ENCODE measurements around the gene C16orf89. TPM values are rescaled to one million over a fixed set of nuclear protein-coding genes. Genes with fewer than 3 reads are reported as not detected.
A peak's percentile ranks its signal among the peaks of the same experiment; 100 is the strongest.

Gene C16orf89
- total and polyA plus RNA-seq, 2 experiments from 2014 or later: 2.8 to 4.4 TPM

GRCh38 chr16:5035909-5036227 is 29.9 kb downstream of the C16orf89 start:
- H3K4me3 Mint-ChIP-seq: no peak overlapping the region; the same call in 2 of the 3 replicates
- DNase-seq (ENCODE audit: low spot score) (no peak), ATAC-seq (no peak)

GRCh38 chr16:5034167-5034523 is 31.6 kb downstream of the C16orf89 start:
- Mint-ChIP-seq H3K36me3 (ENCODE audit: low read depth) (no peaks in the 10 kb centered on the region; the same call in 2 of the 3 replicates), H3K9me3 (no peaks in the 10 kb centered on the region), H3K4me3 (peak overlapping the region; percentile 83), H3K27me3 (ENCODE audit: insufficient read depth, low read depth, poor library complexity) (peaks cover 30% of the 10 kb centered on the region), H3K27ac (0 out of 2 replicates have a peak overlapping the region, but pooled peaks have one; percentile 16), H3K4me1 (peaks cover 39% of the 10 kb centered on the region)
- peak overlapping the region; percentile 90 for H3K4me3 ChIP-seq
- H3K4me1 ChIP-seq (ENCODE audit: insufficient read depth): peaks cover 32% of the 10 kb centered on the region
- DNase-seq (ENCODE audit: low spot score): no peak
- peak overlapping the region; percentile 54; the same call in 1 of the 2 replicates for H2AFZ ChIP-seq
- no peaks in the 10 kb centered on the region for H3K36me3 ChIP-seq (ENCODE audit: insufficient read depth)
- H3K27ac ChIP-seq (ENCODE audit: low read depth): no peak overlapping the region
- H3K27me3 ChIP-seq (ENCODE audit: insufficient read depth): peaks cover 6% of the 10 kb centered on the region
- peak overlapping the region; percentile 74 for H3K4me2 ChIP-seq
- peaks cover 12% of the 10 kb centered on the region for H3F3A ChIP-seq (replicated peaks; ENCODE audit: low read depth)
- H4K20me1 ChIP-seq (replicated peaks; ENCODE audit: insufficient read depth): no peaks in the 10 kb centered on the region
- H3K79me2 ChIP-seq (replicated peaks; ENCODE audit: insufficient read depth): no peaks in the 10 kb centered on the region; the same call in 1 of the 2 replicates
- no peaks in the 10 kb centered on the region for H3K9me2 ChIP-seq (ENCODE audit: insufficient read depth)
- ATAC-seq: no peak
- TF ChIP-seq JUNB (IDR thresholded peaks at IDR 0.05; ENCODE audit: unreplicated experiment): no peak
- no peak for TF ChIP-seq STAT1 (IDR thresholded peaks at IDR 0.05; ENCODE audit: unreplicated experiment)
- no peak for TF ChIP-seq EZH2phosphoT487 (IDR thresholded peaks at IDR 0.05; ENCODE audit: unreplicated experiment)
- no peak for TF ChIP-seq CREB1 (CRISPR knock-in tag; IDR thresholded peaks at IDR 0.05; ENCODE audit: low read depth)
- TF ChIP-seq EZH2 (IDR thresholded peaks at IDR 0.05; ENCODE audit: low read depth, unreplicated experiment): no peak
- TF ChIP-seq POLR2AphosphoS5 (IDR thresholded peaks at IDR 0.05; ENCODE audit: low read depth): no peak
- no peak for TF ChIP-seq ZNF114 (CRISPR knock-in tag; IDR thresholded peaks at IDR 0.05)
- TF ChIP-seq ZNF462 (CRISPR knock-in tag; IDR thresholded peaks at IDR 0.05): no peak

More at GRCh38 chr16:5035909-5036227, 29.9 kb downstream of the C16orf89 start:
- Histone ChIP-seq H3K9me2 (ENCODE audit: insufficient read depth) (no peaks in the 10 kb centered on the region), H2AFZ (no peak overlapping the region; the same call in 1 of the 2 replicates), H3F3A (replicated peaks; ENCODE audit: low read depth) (peaks cover 12% of the 10 kb centered on the region), H3K4me1 (ENCODE audit: insufficient read depth) (peaks cover 32% of the 10 kb centered on the region), H3K4me3 (no peak overlapping the region; the same call in 1 of the 2 replicates), H3K4me2 (peak overlapping the region; percentile 85; the same call in 1 of the 2 replicates), H3K27me3 (ENCODE audit: insufficient read depth) (peaks cover 6% of the 10 kb centered on the region), H4K20me1 (replicated peaks; ENCODE audit: insufficient read depth) (no peaks in the 10 kb centered on the region), H3K27ac (ENCODE audit: low read depth) (peak overlapping the region; percentile 96), H3K79me2 (replicated peaks; ENCODE audit: insufficient read depth) (no peaks in the 10 kb centered on the region; the same call in 1 of the 2 replicates), H3K36me3 (ENCODE audit: insufficient read depth) (no peaks in the 10 kb centered on the region)
- Mint-ChIP-seq H3K27ac (0 out of 2 replicates have a peak overlapping the region, but pooled peaks have one; percentile 17), H3K4me1 (peaks cover 39% of the 10 kb centered on the region), H3K36me3 (ENCODE audit: low read depth) (no peaks in the 10 kb centered on the region; the same call in 2 of the 3 replicates), H3K27me3 (ENCODE audit: insufficient read depth, low read depth, poor library complexity) (peaks cover 34% of the 10 kb centered on the region), H3K9me3 (no peaks in the 10 kb centered on the region)
- TF ChIP-seq REST (IDR thresholded peaks at IDR 0.05; ENCODE audit: unreplicated experiment) (no peak), POLR2AphosphoS5 (IDR thresholded peaks at IDR 0.05; ENCODE audit: low read depth) (no peak)
